Measurements from ENCODE around the gene PC.

The PC gene

DNA sequence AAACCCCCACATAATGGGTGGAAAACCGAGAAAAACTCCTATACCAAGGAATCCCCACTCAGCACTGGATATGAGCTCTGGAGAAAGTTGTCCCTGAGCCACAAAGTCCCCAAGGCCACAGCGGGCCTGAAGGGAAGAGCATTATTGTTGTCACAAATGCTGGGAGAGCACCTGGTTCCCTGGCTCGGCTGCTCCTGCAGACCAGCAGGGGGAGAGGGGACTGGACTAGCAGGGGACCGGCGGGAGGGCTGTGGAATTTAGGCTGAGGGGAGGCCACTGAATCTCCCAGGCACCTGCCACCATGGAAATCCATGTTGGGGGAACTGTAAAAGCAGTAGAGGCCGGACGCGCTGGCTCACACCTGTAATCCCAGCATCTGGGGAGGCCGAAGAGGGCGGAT lies 7.0 kb downstream of the PC start:
- no peak for DNase-seq

DNA sequence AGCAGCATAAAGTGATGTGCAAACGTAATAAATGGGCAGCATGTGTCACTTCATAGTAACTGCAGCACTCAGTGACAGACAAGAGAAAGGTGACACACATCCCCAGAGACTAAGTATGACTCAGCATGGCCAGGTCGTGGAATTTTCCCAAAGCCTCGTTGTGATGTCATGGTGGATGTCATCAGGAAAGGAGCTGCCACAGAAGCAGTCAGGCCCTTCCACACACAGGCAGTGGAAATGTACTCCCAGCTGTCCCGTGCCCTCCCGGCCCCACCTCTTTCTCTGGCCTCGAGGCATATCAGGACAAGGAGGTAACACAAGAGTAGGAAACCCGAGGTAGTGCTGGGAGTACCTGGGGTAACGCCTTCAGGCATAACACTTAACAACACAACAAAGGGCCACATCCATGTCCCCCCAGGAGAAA lies 8.1 kb downstream of the PC start:
- peak; percentile 83 for DNase-seq

DNA sequence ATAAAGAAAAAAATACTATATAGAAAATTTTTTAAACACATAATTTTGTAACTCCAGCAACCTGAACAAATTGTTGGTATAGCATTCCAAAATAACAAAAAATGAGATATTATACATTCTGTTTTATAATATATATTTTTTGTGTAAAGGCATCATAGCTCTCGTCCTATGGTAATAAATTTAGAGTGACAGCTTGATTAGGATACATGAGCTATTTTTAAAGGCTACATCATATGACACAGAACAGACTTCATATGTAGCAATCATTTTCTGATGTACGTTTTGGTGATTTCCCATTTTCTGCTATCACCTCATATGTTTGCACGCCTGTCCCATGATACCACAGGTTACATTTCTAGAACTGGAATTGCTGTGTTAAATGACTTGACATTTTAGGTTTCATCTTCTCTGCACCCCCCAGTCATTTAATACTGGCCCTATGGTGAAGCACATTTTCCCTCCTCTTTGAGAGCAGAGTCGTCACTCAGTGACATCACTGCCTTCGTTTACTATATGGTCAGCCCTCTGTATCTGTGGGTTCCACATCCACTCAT lies 19.5 kb downstream of the PC start:
- no peak for DNase-seq

DNA sequence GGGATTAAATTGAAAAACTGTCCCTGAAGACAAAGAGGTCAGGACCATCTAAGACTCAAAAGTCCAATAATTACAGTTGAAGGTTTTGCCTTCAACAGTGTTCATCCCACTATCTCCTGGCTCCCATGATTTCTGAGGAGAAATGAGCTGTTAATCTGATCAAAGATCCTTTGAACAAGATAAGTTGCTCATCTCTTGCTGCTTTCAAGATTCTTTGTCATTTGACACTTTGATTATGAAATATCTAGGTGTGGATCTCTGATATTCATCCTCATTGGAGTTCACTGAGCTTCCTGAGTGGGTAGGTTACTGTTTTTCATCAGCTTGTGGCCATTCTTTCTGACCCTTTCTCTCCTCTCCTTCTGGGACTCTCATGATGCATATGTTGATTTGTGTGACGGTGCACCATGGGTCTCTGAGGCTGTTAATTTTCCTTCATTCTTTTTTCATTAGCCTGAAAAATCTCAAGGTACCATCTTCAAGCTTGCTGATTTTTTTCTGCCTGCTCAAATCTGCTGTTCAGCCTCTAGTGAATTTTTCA lies 20.9 kb downstream of the PC start:
- no peak for DNase-seq

DNA sequence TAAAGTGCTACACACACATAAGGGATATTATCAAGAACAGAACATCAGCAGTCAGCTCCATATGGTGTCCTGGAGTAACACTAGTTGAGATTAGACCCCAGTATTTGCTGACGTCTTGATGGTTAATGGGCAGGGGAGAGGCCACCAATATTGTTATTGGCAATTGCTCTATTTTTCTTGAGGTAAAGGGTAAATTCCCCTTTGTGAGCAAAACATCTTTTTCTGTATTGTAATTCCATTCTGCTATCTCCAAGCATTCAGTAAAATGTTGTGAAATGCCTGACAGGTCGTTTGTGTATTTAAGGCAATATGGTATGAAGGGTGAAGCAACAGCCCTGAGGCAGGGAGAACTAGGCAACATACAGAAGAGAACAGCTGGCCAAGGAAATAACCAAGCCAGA lies 21.9 kb downstream of the PC start:
- peak; percentile 76 for DNase-seq

DNA sequence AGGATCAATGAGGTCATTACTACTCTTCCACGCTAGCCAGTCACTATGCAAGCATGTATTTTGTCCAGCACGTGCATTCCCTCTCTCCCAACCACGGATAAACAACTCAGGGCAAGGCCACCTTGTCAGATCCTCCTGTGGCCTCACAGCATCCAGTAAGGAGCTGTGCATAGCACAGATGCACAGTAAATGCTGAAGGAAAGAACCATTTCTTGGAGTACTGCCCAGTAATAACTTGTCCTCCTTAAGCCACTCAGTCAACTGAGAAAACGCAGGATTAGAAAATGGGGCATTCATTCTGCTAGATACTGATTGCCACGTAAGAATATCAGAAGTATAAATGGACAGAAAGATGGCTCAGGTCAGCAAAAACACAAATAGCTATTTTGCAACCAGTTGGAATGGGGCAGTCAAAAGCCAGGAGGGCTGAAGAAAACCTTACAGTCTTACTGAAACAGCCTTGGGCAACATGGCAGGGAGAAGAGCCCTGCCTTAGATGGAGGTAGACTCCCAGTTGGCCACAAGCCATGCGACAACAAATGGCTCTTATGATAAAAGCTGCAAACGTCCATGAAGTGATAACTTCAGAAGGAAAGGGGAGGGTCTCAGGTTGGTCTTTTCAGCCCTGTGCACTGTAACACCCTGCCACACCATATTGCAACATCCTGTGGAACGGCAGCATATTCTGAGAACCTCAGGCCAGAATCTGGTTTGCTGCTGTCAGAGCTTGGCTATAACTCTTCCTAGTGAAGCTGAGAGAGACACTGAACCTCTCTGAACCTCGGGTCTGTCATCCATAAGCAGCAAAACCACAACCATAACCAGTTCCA lies 23.0 kb downstream of the PC start:
- DNase-seq = peak; percentile 47

DNA sequence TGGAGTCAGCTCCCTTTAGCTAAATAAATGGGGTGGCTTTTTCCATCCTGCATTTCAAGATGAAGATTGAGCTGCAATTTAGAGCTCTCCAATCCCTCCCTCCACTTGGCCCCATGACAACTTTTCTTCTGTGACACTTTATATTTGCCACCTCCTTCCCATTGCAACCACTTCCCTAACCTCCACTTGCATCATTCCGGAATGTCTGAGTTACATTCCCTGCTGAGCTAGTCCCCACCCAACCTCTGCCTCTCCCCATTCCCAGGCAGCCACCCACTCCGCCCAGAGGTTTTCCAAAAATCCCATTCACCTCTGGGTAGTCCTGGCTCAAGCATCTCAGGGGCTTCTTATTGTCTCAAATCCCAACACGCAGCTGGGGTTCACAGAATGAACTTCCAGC lies 24.7 kb downstream of the PC start:
- peak; percentile 45 for DNase-seq

DNA sequence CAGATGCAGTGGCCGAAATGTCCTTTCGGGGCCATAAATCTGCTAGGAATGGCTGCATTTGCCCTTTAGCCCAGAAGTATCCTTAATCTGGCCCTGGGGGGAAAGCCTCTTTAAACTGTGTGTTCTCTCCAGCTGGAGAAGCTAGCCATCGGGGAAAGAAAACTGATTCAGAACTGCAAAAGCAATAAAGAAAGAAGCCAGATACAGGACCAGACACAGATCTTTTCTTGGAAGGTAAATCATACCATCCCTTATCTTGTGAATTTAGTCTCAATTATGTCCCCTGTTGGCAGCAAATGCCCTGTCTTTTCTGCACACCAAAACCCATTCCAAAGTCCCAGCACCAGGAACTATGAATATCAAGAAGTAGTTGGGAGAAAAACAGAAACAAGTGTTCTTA lies 25.6 kb downstream of the PC start:
- DNase-seq = no peak

DNA sequence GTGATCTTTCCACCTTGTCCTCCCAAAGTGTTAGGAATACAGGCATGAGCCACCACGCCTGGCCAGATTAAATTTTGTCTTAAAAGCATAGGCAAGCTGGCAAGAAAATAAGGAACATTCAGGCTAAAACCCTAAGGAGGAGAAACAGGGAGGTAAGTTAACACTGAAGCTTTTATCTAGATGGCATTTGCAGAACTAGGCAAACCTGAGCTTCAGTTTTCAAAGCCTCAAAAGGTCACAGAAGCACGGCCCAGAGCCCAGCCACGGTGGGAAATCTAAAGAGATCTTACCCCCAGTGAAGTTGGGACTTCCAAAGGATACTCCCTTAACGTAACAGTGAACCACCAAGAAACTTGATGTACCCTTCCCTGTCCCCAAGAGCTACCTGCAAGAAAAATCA lies 28.4 kb downstream of the PC start:
- no peak for DNase-seq

DNA sequence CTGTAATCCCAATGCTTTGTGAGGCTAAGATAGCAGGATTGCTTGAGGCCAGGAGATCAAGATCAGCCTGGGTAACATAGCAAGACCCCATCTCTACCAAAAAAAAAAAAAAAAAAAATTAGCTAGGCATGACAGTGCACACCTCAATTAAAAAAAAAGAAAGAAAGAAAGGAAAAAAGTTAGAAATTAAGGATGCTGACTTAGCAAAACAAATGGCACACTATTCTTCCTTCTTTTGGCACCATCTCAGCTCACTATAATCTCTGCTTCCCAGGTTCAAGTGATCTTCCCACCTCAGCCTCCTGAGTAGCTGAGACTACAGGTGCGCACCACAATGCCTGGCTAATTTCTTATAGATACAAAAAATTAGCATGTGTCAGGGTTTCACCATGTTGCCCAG lies 33.9 kb downstream of the PC start:
- DNase-seq = no peak

DNA sequence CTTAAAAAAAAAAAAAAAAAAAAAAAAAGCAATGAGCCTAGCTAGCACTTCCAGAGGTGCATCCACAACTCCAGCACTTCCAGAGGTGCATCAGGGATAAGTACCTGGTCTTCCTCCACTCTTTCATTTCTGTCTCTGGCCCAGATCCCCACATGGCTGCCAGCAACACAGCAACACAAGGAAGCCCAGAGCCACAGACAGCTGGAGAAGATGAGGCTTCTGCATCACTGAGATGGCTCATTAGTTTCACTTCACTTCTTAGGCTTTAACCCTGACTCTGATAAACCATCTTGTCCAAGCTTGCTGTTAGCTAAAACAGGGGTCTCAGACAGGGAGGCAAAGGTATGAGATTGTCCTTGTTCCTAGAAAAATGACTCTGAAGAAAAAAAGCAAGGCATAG lies 35.6 kb downstream of the PC start:
- DNase-seq = no peak

DNA sequence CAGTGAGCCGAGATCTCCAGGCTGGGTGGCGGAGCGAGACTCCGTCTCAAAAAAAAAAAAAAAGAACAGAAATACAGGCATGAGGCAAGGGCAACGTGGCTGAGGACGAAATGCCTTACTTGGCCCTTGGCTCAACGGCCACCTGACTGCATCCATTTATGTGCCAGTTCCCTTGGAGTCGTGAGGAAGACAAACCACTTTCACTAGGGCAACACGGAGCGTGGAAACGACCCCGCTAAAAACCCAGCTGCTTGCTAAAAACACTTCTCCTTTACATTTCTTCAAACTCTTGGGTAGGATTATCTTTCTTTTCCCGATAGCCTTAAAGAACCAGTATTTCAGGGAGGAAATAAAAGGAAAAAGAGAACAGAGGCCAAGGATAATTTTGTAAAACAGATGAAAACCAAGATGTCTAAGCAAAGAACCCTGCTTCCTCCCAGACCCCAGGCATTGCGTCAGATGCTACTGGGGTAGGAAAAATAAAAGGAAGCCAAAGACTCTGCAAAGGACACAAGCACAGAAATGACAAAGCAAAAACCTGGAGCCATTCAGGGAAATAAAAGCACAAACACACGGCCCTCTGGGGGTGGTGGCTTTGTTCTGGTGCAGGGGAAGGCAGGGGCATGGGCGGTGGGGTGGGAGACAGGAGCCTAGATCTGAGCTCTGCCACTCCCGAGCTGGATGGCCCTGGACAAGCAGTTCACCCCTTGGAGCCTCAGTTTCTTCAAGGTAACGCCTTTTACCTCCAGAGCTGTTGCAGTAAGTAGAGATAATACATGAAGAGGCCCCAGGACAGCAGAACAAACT lies 37.0 kb downstream of the PC start:
- no peak for DNase-seq

DNA sequence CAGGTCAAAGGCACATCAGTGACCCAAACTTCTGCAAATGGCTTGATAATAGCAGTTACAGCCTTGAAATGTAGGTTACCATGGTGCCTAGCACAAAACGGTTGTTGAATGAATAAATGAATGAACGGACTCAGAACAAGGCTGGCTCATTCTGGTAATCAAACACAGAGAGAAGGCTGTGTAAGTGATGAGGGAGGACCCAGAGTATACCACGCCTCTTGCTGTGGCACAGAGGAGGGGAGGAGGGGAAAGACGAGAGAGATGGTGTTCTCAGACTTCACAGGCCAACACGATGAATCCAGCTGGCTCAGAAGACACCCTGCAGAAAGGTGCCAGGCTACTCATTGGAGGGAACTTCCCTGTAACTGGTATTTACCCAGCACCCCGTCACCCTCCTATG lies 38.3 kb downstream of the PC start:
- no peak for DNase-seq

DNA sequence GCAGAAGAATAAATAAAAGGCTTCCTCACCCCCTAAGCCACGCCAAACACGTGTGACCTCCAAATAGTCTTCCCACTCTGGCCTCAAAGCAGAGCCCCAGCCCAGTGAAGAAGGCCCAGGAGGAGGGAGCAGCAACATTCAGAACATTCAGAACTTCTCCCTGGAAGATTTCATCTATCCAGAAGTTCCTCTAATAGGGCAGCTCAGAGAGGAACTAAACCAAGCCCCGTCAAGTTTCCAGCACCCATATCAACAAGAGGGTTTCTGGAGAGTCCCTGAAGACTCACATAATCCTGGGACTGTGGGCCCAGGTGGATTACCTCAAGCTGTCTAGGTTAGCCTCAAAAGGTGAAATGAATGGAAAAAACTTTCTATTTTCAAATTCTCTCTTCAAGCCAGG lies 39.4 kb downstream of the PC start:
- no peak for DNase-seq

DNA sequence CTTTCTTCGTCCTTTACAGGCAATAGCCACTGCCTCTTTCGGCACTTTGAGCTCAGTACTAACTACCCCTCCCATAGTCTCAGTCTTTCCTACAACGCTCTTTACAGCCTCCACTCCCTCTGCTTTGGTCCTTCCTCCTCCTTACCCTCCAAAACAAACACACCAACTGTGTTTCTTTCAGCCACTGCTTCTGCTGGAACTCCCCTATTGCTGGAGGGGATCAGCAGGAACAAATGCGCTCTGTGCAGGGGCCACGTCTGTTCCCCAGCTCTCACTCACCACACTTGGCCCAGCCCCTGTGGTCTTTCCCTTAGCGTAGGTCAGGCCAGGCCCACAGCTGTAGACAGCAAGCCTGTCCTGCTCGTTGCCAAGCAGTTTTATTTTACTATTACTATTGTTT lies 42.3 kb downstream of the PC start:
- no peak for DNase-seq

DNA sequence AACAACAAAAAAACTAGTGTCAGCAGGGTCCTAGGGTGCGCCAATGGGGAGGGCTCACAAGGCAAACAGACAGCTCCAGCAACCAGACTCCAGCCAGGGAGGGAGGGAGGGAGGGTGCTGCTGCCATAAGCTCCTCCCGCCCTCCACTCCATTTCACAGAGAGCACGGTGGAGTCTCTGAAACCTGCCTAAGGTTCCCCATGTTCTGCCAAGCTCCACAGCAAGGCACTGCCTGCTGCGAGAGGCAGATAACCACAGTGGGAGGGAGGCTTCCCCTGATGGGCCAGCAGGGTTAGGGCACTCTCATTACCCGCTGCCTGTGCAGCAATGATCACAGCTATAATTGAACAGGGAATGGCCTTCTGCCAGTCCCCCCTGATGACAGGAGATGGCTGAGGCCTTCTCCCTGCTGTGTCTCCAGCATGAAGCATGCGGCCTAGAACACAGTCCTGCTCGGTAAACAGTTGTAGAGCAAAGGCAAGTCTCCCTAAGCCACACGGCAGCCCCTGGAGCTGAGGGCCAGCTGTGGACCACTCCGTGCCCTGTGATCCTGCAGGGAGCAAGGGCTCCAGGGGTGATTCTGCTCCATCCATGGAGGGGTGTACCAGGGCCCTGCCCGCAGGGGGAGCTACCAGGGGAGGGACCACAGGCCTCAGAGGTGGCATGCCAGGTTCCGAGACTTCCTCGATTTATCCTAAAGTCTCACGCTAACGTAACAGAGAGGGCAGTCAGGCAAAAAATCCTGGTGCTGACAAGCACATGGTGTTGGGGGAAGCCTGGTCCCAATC lies 42.9 kb downstream of the PC start:
- no peak for DNase-seq

DNA sequence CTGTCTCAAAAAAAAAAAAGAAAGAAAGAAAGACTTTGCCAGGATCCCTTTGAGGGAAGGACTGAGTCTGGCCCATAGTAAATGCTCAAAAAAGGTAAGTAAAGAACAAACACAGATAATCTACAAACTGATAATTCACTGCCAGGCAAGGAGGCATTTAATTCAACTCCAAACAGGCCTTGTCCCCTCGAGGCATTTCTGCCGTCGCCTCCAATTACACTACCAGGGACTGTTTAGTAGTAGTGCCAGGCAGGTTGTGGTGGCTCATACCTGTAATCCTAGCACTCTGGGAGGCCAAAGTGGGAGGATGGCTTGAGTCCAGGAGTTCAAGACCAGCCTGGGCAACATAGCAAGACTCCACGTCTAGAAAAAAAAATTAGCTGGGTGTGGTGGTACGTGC lies 43.7 kb downstream of the PC start:
- no peak for DNase-seq

DNA sequence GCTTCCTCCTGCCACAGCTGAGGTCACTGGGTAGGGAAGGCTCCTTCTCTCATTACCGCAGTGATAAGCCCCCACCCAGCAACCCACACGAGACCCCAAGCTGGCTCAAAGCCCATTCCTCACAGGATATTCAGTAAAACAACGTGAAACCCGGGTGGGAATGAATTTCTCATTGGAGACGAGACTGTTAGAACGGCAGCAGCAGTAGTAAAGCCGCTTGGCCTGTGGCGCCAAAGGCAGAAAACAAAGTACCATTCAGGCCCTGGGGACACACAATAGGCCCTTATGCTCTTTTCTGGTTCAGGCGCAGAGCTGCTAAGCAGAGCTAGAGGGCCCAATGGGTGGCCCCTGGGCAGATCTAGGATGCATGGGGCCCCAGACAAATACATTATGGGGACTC lies 45.3 kb downstream of the PC start:
- no peak for DNase-seq

DNA sequence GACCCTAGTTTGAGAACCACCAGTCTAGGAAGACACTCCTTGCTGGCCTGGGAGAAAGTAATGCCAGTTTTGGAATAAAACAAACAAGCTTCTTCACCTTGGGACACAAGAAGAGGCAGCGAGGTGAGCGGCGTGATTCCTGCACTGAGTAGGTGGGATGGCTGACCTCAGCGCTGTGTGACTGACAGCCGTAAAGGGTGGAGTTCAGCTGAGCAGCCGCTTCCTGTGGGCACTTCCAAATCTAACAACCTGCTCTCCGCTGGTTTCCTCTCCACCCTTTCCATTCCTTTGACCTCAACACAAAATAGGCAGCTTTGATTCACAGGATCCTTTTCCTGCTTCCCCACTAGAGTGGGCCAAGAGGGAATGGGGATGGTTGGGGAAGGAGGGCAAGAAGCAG lies 45.8 kb downstream of the PC start:
- no peak for DNase-seq

DNA sequence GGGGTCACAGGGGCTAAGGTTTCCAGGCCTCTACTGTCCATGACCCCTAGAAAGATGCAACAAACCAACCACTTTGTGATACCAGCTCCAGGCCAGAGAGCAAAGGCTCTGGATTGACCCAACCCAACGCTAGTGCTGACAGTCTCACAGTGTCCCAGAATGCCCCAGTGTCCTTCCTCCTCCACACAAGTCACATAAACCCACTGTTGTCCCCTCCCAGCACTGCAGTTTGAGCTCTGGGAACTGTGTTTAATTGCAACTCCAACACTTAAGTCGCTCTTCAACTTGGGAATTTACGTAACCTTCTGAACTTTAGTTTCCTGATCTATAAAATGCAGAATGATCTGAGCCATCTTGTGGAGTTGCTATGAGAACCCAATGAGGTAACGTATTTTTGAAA lies 47.5 kb downstream of the PC start:
- no peak for DNase-seq

DNA sequence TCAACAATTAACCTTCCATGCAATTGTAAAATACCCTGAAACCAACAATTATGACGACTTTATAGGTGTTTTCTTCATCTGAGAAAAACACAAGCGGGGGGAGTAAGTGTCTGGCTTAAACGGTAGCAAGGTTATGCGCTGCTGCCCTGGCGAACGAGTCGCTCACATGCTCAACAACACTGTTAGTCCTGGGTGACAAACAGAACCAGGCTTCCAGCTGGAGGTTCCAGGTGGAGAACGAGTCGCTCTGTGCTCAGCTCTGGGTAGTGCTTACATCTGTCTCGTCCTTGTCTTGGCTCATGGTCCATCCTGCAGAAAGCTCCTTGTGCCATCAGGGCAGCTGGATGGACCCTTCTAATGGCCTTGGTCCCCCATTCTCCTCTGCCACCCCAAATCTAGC lies 48.2 kb downstream of the PC start:
- DNase-seq = no peak

DNA sequence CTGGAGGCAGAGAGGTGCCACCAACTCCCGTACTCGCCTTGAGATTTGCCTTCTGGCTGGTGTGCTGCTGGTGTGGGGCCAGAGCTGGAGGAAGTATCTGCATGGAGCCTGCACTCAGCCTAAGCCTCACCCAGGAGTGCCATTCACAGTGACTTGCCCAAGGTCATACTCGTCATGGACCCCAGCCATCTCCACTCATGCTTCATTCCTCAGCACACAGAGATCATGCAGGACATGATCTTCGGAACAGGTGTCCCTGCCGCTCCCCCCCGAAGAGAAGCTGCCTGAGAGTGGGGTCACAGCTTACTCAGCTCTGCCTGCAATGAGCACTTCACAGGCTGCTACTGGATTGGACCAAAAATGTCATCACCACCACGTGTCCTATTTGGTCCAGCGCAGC lies 49.0 kb downstream of the PC start:
- DNase-seq = no peak
